Neural cell (in vitro differentiated cells): Measurements from ENCODE around the gene RFX6. TPM values are rescaled to one million over a fixed set of nuclear protein-coding genes. Genes with fewer than 3 reads are reported as not detected.

Experiments used
- H2AFZ ChIP-seq: fragments of 200-600, 300-800 bp; sonication (generic), shearing (Covaris generic); 2 replicates; pipeline ENCODE4 v1.6.0; 2014; ENCODE audit warnings: low read depth, mild to moderate bottlenecking, antibody characterized with exemption, low read length, moderate library complexity
- H3F3A ChIP-seq: fragments of 200-600 bp; shearing (Covaris generic); 2 replicates; pipeline ENCODE4 v1.6.1; 2016; ENCODE audit warnings: mild to moderate bottlenecking, moderate library complexity, mixed read lengths, antibody characterized with exemption, low read length; ENCODE audit not compliant: insufficient read depth, poor library complexity, severe bottlenecking
- H3K27ac ChIP-seq: fragments of 200-600, 300-800 bp; sonication (generic), shearing (Covaris generic); 2 replicates; pipeline ENCODE4 v1.5.1; 2014; ENCODE audit warnings: mild to moderate bottlenecking, low read length, moderate library complexity
- H3K27me3 ChIP-seq: fragments of 300-800, 200-600 bp; sonication (generic), shearing (Covaris generic); 2 replicates; pipeline ENCODE4 v1.6.0; 2014; ENCODE audit warnings: mild to moderate bottlenecking, low read depth, low read length, moderate library complexity; ENCODE audit not compliant: insufficient read depth
- H3K36me3 ChIP-seq: fragments of 300-800, 200-600 bp; sonication (generic), shearing (Covaris generic); 2 replicates; pipeline ENCODE4 v1.5.1; 2014; ENCODE audit warnings: mild to moderate bottlenecking, antibody characterized with exemption, low read length, moderate library complexity; ENCODE audit not compliant: insufficient read depth
- H3K4me2 ChIP-seq: fragments of 300-800, 200-600 bp; sonication (generic), shearing (Covaris generic); 2 replicates; pipeline ENCODE4 v1.6.0; 2014; ENCODE audit warnings: mild to moderate bottlenecking, low read length
- H3K4me3 ChIP-seq: fragments of 300-800, 200-600 bp; sonication (generic), shearing (Covaris generic); 2 replicates; pipeline ENCODE4 v1.5.1; 2014; ENCODE audit warnings: mild to moderate bottlenecking, low read length, moderate library complexity
- H3K79me2 ChIP-seq: fragments of 200-600 bp; shearing (Covaris generic); replicated peaks from 2 replicates; pipeline ENCODE4 v1.6.0; 2014; ENCODE audit warnings: mild to moderate bottlenecking, low read length, moderate library complexity; ENCODE audit not compliant: insufficient read depth
- H3K9ac ChIP-seq: fragments of 300-800, 200-600 bp; sonication (generic), shearing (Covaris generic); 2 replicates; pipeline ENCODE4 v1.6.1; 2016; ENCODE audit warnings: mild to moderate bottlenecking, low read length, mixed read lengths
- H3K9me2 ChIP-seq: fragments of 200-600 bp; shearing (Covaris generic); 2 replicates; pipeline ENCODE4 v1.6.1; 2016; ENCODE audit warnings: mild to moderate bottlenecking, low read length, mixed read lengths; ENCODE audit not compliant: insufficient read depth
- H3K9me3 ChIP-seq: fragments of 200-600, 300-800 bp; sonication (generic), shearing (Covaris generic); 2 replicates; pipeline ENCODE4 v1.6.1; 2016; ENCODE audit warnings: mild to moderate bottlenecking, mixed run types, low read length, moderate library complexity, mixed read lengths
- H4K20me1 ChIP-seq: fragments of 200-600 bp; shearing (Covaris generic); 2 replicates; pipeline ENCODE4 v1.6.1; 2016; ENCODE audit warnings: mild to moderate bottlenecking, mixed run types; ENCODE audit not compliant: insufficient read depth
- EP300 ChIP-seq: fragments of 450-650 bp; conservative IDR thresholded peaks from 2 replicates; pipeline ENCODE4 v1.6.1; 2014; ENCODE audit warnings: antibody characterized with exemption, mild to moderate bottlenecking, moderate library complexity; ENCODE audit not compliant: poor library complexity, severe bottlenecking
- EZH2 ChIP-seq: fragments of 200-600, 300-800 bp; shearing (Covaris generic), sonication (generic); IDR thresholded peaks from 2 replicates; pipeline ENCODE4 v1.6.1; 2014; ENCODE audit warnings: antibody characterized with exemption, low read length, borderline replicate concordance, mild to moderate bottlenecking; ENCODE audit not compliant: insufficient read depth, poor library complexity, severe bottlenecking
- MXI1 ChIP-seq: fragments of 450-650 bp; conservative IDR thresholded peaks from 2 replicates; pipeline ENCODE4 v1.6.1; 2014; ENCODE audit warnings: antibody characterized with exemption, mild to moderate bottlenecking; ENCODE audit not compliant: poor library complexity, severe bottlenecking
- POLR2AphosphoS5 ChIP-seq: IDR thresholded peaks from 2 replicates; pipeline ENCODE4 v1.6.1; 2012
- RAD21 ChIP-seq: fragments of 450-650 bp; conservative IDR thresholded peaks from 2 replicates; pipeline ENCODE4 v1.6.1; 2014; ENCODE audit warnings: antibody characterized with exemption, mild to moderate bottlenecking, moderate library complexity
- SMC3 ChIP-seq: fragments of 450-650 bp; conservative IDR thresholded peaks from 2 replicates; pipeline ENCODE4 v1.6.1; 2014; ENCODE audit warnings: antibody characterized with exemption, mild to moderate bottlenecking, moderate library complexity; ENCODE audit not compliant: poor library complexity
- TAF1 ChIP-seq: IDR thresholded peaks from 2 replicates; pipeline ENCODE4 v1.6.1; 2012; ENCODE audit warnings: low read depth
- polyA plus RNA-seq: library from polyadenylated mRNA; depleted of rRNA; stranded (reverse); fragments of >200 nt; gene quantifications from 2 replicates; pipeline ENCODE4 v1.2.3, GENCODE V29; 2014
- TF ChIP-seq, protein P1 (sequence below): fragments of 450-650 bp; IDR thresholded peaks from 2 replicates; pipeline ENCODE4 v1.5.1; 2014; ENCODE audit warnings: antibody characterized with exemption, mild to moderate bottlenecking, moderate library complexity; ENCODE audit not compliant: poor library complexity, severe bottlenecking
- TF ChIP-seq, protein P2 (sequence below): IDR thresholded peaks from 2 replicates; pipeline ENCODE4 v1.6.1; 2012; ENCODE audit warnings: borderline replicate concordance

RFX6 gene
- polyA plus RNA-seq, 1 donor from 2014 or later, result not detected

DNA sequence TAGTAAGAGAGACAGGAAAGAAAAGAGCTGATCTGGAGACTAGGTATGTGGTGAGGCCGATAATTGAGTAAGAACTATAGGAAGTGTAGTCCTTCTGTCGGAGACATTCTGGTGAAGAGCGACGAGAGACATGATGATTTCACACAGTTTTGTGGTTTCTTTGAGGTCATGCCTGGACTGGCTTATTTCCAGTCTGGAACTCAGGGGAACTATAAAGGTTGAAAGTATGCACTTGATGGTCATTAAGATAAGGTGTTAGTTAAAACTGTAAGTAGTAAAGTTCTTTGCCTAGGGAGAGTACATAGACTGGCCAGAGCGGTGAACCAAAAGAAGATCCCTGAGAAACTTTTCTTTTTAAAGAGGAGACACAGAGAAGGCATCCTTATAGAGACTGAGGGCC lies 68.8 kb downstream of the RFX6 start:
- Histone ChIP-seq H3K9me2 (no peaks in the 10 kb centered on the region), H3K27me3 (no peaks in the 10 kb centered on the region), H4K20me1 (no peaks in the 10 kb centered on the region), H3F3A (no peaks in the 10 kb centered on the region), H3K4me3 (no peak overlapping the region), H3K9ac (no peak overlapping the region), H3K4me2 (no peak overlapping the region), H2AFZ (no peak overlapping the region), H3K27ac (no peak overlapping the region), H3K36me3 (no peaks in the 10 kb centered on the region), H3K79me2 (no peaks in the 10 kb centered on the region), H3K9me3 (no peaks in the 10 kb centered on the region)
- TF ChIP-seq TAF1, result no peak
- TF ChIP-seq, protein P1, sequence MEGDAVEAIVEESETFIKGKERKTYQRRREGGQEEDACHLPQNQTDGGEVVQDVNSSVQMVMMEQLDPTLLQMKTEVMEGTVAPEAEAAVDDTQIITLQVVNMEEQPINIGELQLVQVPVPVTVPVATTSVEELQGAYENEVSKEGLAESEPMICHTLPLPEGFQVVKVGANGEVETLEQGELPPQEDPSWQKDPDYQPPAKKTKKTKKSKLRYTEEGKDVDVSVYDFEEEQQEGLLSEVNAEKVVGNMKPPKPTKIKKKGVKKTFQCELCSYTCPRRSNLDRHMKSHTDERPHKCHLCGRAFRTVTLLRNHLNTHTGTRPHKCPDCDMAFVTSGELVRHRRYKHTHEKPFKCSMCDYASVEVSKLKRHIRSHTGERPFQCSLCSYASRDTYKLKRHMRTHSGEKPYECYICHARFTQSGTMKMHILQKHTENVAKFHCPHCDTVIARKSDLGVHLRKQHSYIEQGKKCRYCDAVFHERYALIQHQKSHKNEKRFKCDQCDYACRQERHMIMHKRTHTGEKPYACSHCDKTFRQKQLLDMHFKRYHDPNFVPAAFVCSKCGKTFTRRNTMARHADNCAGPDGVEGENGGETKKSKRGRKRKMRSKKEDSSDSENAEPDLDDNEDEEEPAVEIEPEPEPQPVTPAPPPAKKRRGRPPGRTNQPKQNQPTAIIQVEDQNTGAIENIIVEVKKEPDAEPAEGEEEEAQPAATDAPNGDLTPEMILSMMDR, result no peak
- no peak for TF ChIP-seq POLR2AphosphoS5
- no peak for TF ChIP-seq SMC3

DNA sequence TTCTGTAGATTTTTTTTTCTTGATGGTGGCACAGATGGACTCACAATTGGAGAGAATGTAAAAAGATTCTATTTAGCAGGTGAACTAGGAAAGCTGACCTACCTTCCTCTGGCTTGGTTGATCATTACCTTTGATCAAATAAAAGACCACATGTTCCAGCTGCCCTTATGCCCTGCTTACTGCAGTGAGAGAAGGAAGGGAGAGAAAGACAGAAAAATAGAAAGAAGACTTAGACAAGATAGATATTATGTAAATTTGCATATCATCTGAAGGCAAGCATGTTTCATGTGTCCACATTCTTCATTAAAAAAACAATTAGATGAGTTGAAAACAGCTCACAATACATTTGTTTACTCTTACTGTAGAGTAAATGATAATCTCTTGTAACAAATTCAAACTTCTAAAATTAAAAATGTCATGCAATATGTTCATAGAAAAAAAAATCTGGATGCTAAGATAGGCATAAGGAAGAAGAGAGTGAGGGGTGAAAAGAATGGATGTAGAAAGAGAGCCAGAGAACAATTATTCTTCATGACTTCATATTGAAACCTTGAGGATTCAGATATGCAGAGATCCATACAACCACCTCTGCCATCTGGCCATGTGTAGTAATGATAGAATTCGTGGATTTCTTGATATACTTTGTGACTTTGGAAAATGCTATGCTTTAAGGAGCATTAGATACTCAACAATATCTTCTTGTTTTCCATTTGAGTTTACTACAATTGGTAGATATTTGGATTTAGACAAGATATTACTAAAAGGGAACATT lies 71.7 kb downstream of the RFX6 start:
- H3K27ac ChIP-seq, result no peak overlapping the region
- no peaks in the 10 kb centered on the region for H3K27me3 ChIP-seq
- no peaks in the 10 kb centered on the region for H3K9me2 ChIP-seq
- H3F3A ChIP-seq, result no peaks in the 10 kb centered on the region
- no peaks in the 10 kb centered on the region for H3K36me3 ChIP-seq
- no peak overlapping the region for H3K4me3 ChIP-seq
- H3K9me3 ChIP-seq, result no peaks in the 10 kb centered on the region
- no peak overlapping the region for H3K9ac ChIP-seq
- no peak overlapping the region for H3K4me2 ChIP-seq
- TF ChIP-seq POLR2AphosphoS5, result no peak
- TF ChIP-seq EP300, result no peak
- TF ChIP-seq, protein P2, sequence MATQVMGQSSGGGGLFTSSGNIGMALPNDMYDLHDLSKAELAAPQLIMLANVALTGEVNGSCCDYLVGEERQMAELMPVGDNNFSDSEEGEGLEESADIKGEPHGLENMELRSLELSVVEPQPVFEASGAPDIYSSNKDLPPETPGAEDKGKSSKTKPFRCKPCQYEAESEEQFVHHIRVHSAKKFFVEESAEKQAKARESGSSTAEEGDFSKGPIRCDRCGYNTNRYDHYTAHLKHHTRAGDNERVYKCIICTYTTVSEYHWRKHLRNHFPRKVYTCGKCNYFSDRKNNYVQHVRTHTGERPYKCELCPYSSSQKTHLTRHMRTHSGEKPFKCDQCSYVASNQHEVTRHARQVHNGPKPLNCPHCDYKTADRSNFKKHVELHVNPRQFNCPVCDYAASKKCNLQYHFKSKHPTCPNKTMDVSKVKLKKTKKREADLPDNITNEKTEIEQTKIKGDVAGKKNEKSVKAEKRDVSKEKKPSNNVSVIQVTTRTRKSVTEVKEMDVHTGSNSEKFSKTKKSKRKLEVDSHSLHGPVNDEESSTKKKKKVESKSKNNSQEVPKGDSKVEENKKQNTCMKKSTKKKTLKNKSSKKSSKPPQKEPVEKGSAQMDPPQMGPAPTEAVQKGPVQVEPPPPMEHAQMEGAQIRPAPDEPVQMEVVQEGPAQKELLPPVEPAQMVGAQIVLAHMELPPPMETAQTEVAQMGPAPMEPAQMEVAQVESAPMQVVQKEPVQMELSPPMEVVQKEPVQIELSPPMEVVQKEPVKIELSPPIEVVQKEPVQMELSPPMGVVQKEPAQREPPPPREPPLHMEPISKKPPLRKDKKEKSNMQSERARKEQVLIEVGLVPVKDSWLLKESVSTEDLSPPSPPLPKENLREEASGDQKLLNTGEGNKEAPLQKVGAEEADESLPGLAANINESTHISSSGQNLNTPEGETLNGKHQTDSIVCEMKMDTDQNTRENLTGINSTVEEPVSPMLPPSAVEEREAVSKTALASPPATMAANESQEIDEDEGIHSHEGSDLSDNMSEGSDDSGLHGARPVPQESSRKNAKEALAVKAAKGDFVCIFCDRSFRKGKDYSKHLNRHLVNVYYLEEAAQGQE, result no peak
- no peak for TF ChIP-seq SMC3
- no peak for TF ChIP-seq MXI1
- TF ChIP-seq, protein P1, result no peak
- TF ChIP-seq TAF1, result no peak
- no peak for TF ChIP-seq EZH2
- no peak for TF ChIP-seq RAD21
- no peaks in the 10 kb centered on the region for H3K79me2 ChIP-seq
- no peak overlapping the region for H2AFZ ChIP-seq
- no peaks in the 10 kb centered on the region for H4K20me1 ChIP-seq
